CD14-positive monocyte (primary cell): ENCODE measurements around the gene ZEB1. TPM values are rescaled to one million over a fixed set of nuclear protein-coding genes. Genes with fewer than 3 reads are reported as not detected.

Experiments
- DNase-seq, 3 donors: peaks; one replicate each; pipeline ENCODE4 v3.0.0-alpha.2; 2011 to 2022
- H2AFZ ChIP-seq: 2 replicates; pipeline ENCODE4 v1.6.0; 2012; ENCODE audit warnings: mild to moderate bottlenecking, low read depth, low read length, inconsistent platforms; ENCODE audit not compliant: insufficient read depth, poor library complexity, severe bottlenecking
- H3K27ac ChIP-seq, 2 donors: 1 replicate in 1 of 2; 2 replicates in 1 of 2; pipeline ENCODE4 v1.5.1; 2012 to 2013; ENCODE audit warnings: low read length in 2 of 2, control low read depth in 1 of 2, inconsistent platforms in 1 of 2, low read depth in 1 of 2, mild to moderate bottlenecking in 1 of 2
- H3K27me3 ChIP-seq, 2 donors: one replicate each; pipeline versions ENCODE4 v1.6.0 to v1.6.1; 2011 to 2013; ENCODE audit warnings: low read length in 2 of 2; ENCODE audit not compliant: control insufficient read depth in 2 of 2, insufficient read depth in 2 of 2
- H3K36me3 ChIP-seq, 2 donors: replicated peaks in 1 of 2; 1 replicate in 1 of 2; 2 replicates in 1 of 2; pipeline versions ENCODE4 v1.5.1 to v1.6.1; 2012 to 2013; ENCODE audit warnings: low read length in 2 of 2, control low read depth in 1 of 2, inconsistent platforms in 1 of 2, mild to moderate bottlenecking in 1 of 2; ENCODE audit not compliant: insufficient read depth in 2 of 2, control insufficient read depth in 1 of 2
- H3K4me1 ChIP-seq, 2 donors: 1 replicate in 1 of 2; 2 replicates in 1 of 2; pipeline versions ENCODE4 v1.5.1 to v1.6.1; 2012 to 2013; ENCODE audit warnings: low read length in 2 of 2, control low read depth in 1 of 2, inconsistent platforms in 1 of 2, mild to moderate bottlenecking in 1 of 2, moderate library complexity in 1 of 2; ENCODE audit not compliant: insufficient read depth in 2 of 2, control insufficient read depth in 1 of 2
- H3K4me2 ChIP-seq: replicated peaks from 2 replicates; pipeline ENCODE3; 2012; ENCODE audit warnings: low read length, moderate library complexity, mild to moderate bottlenecking; ENCODE audit not compliant: poor library complexity, severe bottlenecking; ENCODE audit errors: extremely low read depth
- H3K4me3 ChIP-seq, 3 experiments: fragments of 200-600 bp in 1 of 3; sonication (generic) in 1 of 3; replicated peaks in 1 of 3; 1 replicate in 2 of 3; 2 replicates in 1 of 3; pipeline ENCODE4 v1.5.1; 2011 to 2013; ENCODE audit warnings: low read length in 3 of 3, mild to moderate bottlenecking in 3 of 3, control low read depth in 2 of 3, low read depth in 2 of 3, inconsistent platforms in 1 of 3, moderate library complexity in 1 of 3
- H3K79me2 ChIP-seq: 2 replicates; pipeline ENCODE4 v1.6.0; 2012; ENCODE audit warnings: mild to moderate bottlenecking, control low read depth, inconsistent platforms, low read length, moderate library complexity; ENCODE audit not compliant: insufficient read depth
- H3K9ac ChIP-seq: 2 replicates; pipeline ENCODE4 v1.6.0; 2017; ENCODE audit warnings: low read length, mild to moderate bottlenecking; ENCODE audit not compliant: insufficient read depth, poor library complexity, severe bottlenecking
- H3K9me3 ChIP-seq, 2 donors: replicated peaks in 1 of 2; 1 replicate in 1 of 2; 2 replicates in 1 of 2; pipeline versions ENCODE4 v1.5.1 to v1.6.1; 2012 to 2013; ENCODE audit warnings: low read length in 2 of 2, control low read depth in 1 of 2; ENCODE audit not compliant: control insufficient read depth in 1 of 2, insufficient read depth in 1 of 2
- H4K20me1 ChIP-seq: 2 replicates; pipeline ENCODE4 v1.6.0; 2012; ENCODE audit warnings: mild to moderate bottlenecking, low read length, control low read depth, moderate library complexity; ENCODE audit not compliant: insufficient read depth
- H3K27ac Mint-ChIP-seq, 7 donors: one replicate each; pipeline ENCODE4 v1.8.0; 2020; ENCODE audit warnings: mild to moderate bottlenecking in 7 of 7, mixed read lengths in 7 of 7, moderate library complexity in 6 of 7, inconsistent platforms in 2 of 7
- H3K27me3 Mint-ChIP-seq, 3 donors: one replicate each; pipeline ENCODE4 v1.8.0; 2021 to 2022; ENCODE audit warnings: low read depth in 3 of 3, mild to moderate bottlenecking in 3 of 3, mixed read lengths in 3 of 3, moderate library complexity in 3 of 3, inconsistent platforms in 1 of 3
- H3K36me3 Mint-ChIP-seq, 2 donors: one replicate each; pipeline ENCODE4 v1.8.0; 2020; ENCODE audit warnings: mixed read lengths in 2 of 2, inconsistent platforms in 1 of 2, mild to moderate bottlenecking in 1 of 2
- H3K4me1 Mint-ChIP-seq: one replicate; pipeline ENCODE4 v1.8.0; 2020; ENCODE audit warnings: mild to moderate bottlenecking, mixed read lengths
- H3K4me3 Mint-ChIP-seq, 2 donors: one replicate each; pipeline ENCODE4 v1.8.0; 2020; ENCODE audit warnings: mild to moderate bottlenecking in 2 of 2, mixed read lengths in 2 of 2, moderate library complexity in 1 of 2
- H3K9me3 Mint-ChIP-seq, 7 donors: one replicate each; pipeline ENCODE4 v1.8.0; 2020 to 2022; ENCODE audit warnings: mixed read lengths in 7 of 7, mild to moderate bottlenecking in 6 of 7, moderate library complexity in 6 of 7, inconsistent platforms in 2 of 7
- CTCF ChIP-seq: fragments of 200-600 bp; IDR thresholded peaks from one replicate; pipeline ENCODE4 v1.8.0; 2022; ENCODE audit warnings: antibody characterized with exemption, mild to moderate bottlenecking
- WGBS: methylation state at CpG from one replicate; pipeline ENCODE4 v1.1.5; 2013; ENCODE audit warnings: missing lambda C conversion rate; ENCODE audit not compliant: insufficient coverage; 5-methylcytosine and 5-hydroxymethylcytosine counted together
- intact Hi-C, 2 donors: fragments of 100-400 bp; cut with micrococcal nuclease; formaldehyde crosslinking; loops; one replicate each; pipeline versions ENCODE4 v1.15.0 to v1.15.1; 2023
- polyA plus RNA-seq, 3 donors: library from polyadenylated mRNA; depleted of rRNA in 1 of 3; unstranded in 2 of 3; stranded (reverse) in 1 of 3; fragments of 300-500 nt in 2 of 3; fragments of >200 nt in 1 of 3; fragmentation: Illumina TruSeq in 2 of 3; gene quantifications; 1 replicate in 2 of 3; 2 replicates in 1 of 3; pipeline ENCODE4 v1.2.3, GENCODE V29; 2012 to 2021

The ZEB1 gene
- polyA plus RNA-seq, 3 donors = 0.13 to 0.20 TPM; not detected in 1

GRCh38 chr10:31343009-31343408 is 24.0 kb downstream of the ZEB1 start:
- intact Hi-C loops = no loop called here
- no peaks in the 10 kb centered on the region for H3K9me3 Mint-ChIP-seq
- H3K4me3 Mint-ChIP-seq = no peak overlapping the region
- H3K36me3 ChIP-seq = no peaks in the 10 kb centered on the region
- no CpG with 5 or more reads among the region's 3 CpGs for WGBS
- H3K4me1 Mint-ChIP-seq = peaks cover 7% of the 10 kb centered on the region
- no peak for DNase-seq
- H3K9me3 ChIP-seq = no peaks in the 10 kb centered on the region
- no peaks in the 10 kb centered on the region for H3K79me2 ChIP-seq
- no peak overlapping the region for H2AFZ ChIP-seq
- no peaks in the 10 kb centered on the region for H4K20me1 ChIP-seq
- no peaks in the 10 kb centered on the region for H3K4me1 ChIP-seq
- H3K27ac ChIP-seq = no peak overlapping the region
- no peak overlapping the region for H3K4me2 ChIP-seq
- no peak overlapping the region for H3K4me3 ChIP-seq
- TF ChIP-seq CTCF = no peak
- no peaks in the 10 kb centered on the region for H3K36me3 Mint-ChIP-seq
- H3K27me3 Mint-ChIP-seq = no peaks in the 10 kb centered on the region
- no peak overlapping the region for H3K9ac ChIP-seq
- no peak overlapping the region for H3K27ac Mint-ChIP-seq
- no peaks in the 10 kb centered on the region for H3K27me3 ChIP-seq

- H3K27ac Mint-ChIP-seq = no peak overlapping the region
- H3K36me3 ChIP-seq = no peaks in the 10 kb centered on the region
- no peak for TF ChIP-seq CTCF
- H3K79me2 ChIP-seq = no peaks in the 10 kb centered on the region
- intact Hi-C loops = no loop called here
- no peaks in the 10 kb centered on the region for H3K27me3 ChIP-seq
- no peak overlapping the region for H3K27ac ChIP-seq
- WGBS = 100% methylated on average over 1 of the region's 5 CpGs
- no peaks in the 10 kb centered on the region for H4K20me1 ChIP-seq
- H2AFZ ChIP-seq = no peak overlapping the region
- no peaks in the 10 kb centered on the region for H3K9me3 Mint-ChIP-seq
- no peak overlapping the region for H3K9ac ChIP-seq
- no peak overlapping the region for H3K4me3 Mint-ChIP-seq
- peaks cover 7% of the 10 kb centered on the region for H3K4me1 Mint-ChIP-seq
- H3K4me2 ChIP-seq = no peak overlapping the region
- H3K36me3 Mint-ChIP-seq = no peaks in the 10 kb centered on the region
- H3K4me1 ChIP-seq = no peaks in the 10 kb centered on the region
- H3K27me3 Mint-ChIP-seq = no peaks in the 10 kb centered on the region
- DNase-seq = no peak
- no peak overlapping the region for H3K4me3 ChIP-seq
- H3K9me3 ChIP-seq = no peaks in the 10 kb centered on the region
Observed at GRCh38 chr10:31343551-31343950, 24.5 kb downstream of the ZEB1 start.
